IMR-90 (cell line): ENCODE measurements around the gene MMAB. TPM values are rescaled to one million over a fixed set of nuclear protein-coding genes. Genes with fewer than 3 reads are reported as not detected.
A peak's percentile ranks its signal among the peaks of the same experiment; 100 is the strongest.

Source experiments
- ATAC-seq: fragments of 200-7000 bp; cut with Tn5 transposase; 2 replicates; pipeline ENCODE4 v1.9.1; 2020; ENCODE audit warnings: low read depth, mild to moderate bottlenecking, moderate library complexity
- BruUV-seq: library from RNA; stranded (reverse); fragments of 400-500 nt; replicated peaks from 2 replicates; lab custom pipeline; 2021; lab: Mats Ljungman, UMichigan
- CTCF ChIA-PET: fragments of 300-600 bp; formaldehyde crosslinking; extraction: SDS; loops from one replicate; lab custom pipeline; 2021; ENCODE audit warnings: antibody characterized with exemption; lab: Yijun Ruan, JAX
- POLR2A ChIA-PET: fragments of 300-600 bp; sonication (Branson Sonifier 250); formaldehyde crosslinking; loops from one replicate; lab custom pipeline; 2022; ENCODE audit warnings: antibody characterized with exemption; ENCODE audit not compliant: unreplicated experiment; lab: Charles Lee
- DNase-seq: peaks from one replicate; pipeline ENCODE4 v3.0.0; 2013
- H2AFZ ChIP-seq: replicated peaks from 2 replicates; pipeline ENCODE3; 2013; ENCODE audit warnings: low read length, mild to moderate bottlenecking; ENCODE audit not compliant: poor library complexity
- H2AK5ac ChIP-seq: 2 replicates; pipeline ENCODE4 v1.6.1; 2013; ENCODE audit warnings: low read depth, low read length, inconsistent platforms
- H2AK9ac ChIP-seq: replicated peaks from 2 replicates; pipeline ENCODE3; 2013; ENCODE audit warnings: mild to moderate bottlenecking, low read depth, low read length, moderate library complexity; ENCODE audit not compliant: poor library complexity
- H2BK120ac ChIP-seq: 2 replicates; pipeline ENCODE4 v1.6.1; 2013; ENCODE audit warnings: low read depth, low read length, inconsistent platforms
- H2BK15ac ChIP-seq: 3 replicates; pipeline ENCODE4 v1.6.1; 2013; ENCODE audit warnings: low read depth, low read length, inconsistent platforms
- H2BK20ac ChIP-seq: 2 replicates; pipeline ENCODE4 v1.6.1; 2013; ENCODE audit warnings: low read depth, mild to moderate bottlenecking, inconsistent platforms, low read length, moderate library complexity
- H2BK5ac ChIP-seq: 2 replicates; pipeline ENCODE4 v1.6.1; 2013; ENCODE audit warnings: mild to moderate bottlenecking, low read depth, low read length, inconsistent platforms; ENCODE audit not compliant: poor library complexity, severe bottlenecking
- H3K14ac ChIP-seq: replicated peaks from 2 replicates; pipeline ENCODE4 v1.6.1; 2013; ENCODE audit warnings: low read depth, low read length, inconsistent platforms
- H3K18ac ChIP-seq: 2 replicates; pipeline ENCODE4 v1.6.1; 2013; ENCODE audit warnings: low read depth, low read length, control low read depth
- H3K23ac ChIP-seq: 2 replicates; pipeline ENCODE4 v1.6.1; 2013; ENCODE audit warnings: low read depth, low read length, inconsistent platforms
- H3K27ac ChIP-seq: 2 replicates; pipeline ENCODE4 v1.5.1; 2013; ENCODE audit warnings: mild to moderate bottlenecking, control low read depth, low read length; ENCODE audit not compliant: insufficient read depth
- H3K27me3 ChIP-seq: 2 replicates; pipeline ENCODE4 v1.6.1; 2013; ENCODE audit warnings: low read length; ENCODE audit not compliant: control insufficient read depth, insufficient read depth
- H3K36me3 ChIP-seq: 2 replicates; pipeline ENCODE4 v1.6.1; 2013; ENCODE audit warnings: low read length, mixed read lengths; ENCODE audit not compliant: control insufficient read depth, insufficient read depth
- H3K4ac ChIP-seq: 2 replicates; pipeline ENCODE4 v1.6.1; 2013; ENCODE audit warnings: low read depth, low read length, inconsistent platforms
- H3K4me1 ChIP-seq: 2 replicates; pipeline ENCODE4 v1.6.1; 2013; ENCODE audit warnings: low read length, mixed read lengths; ENCODE audit not compliant: control insufficient read depth, insufficient read depth
- H3K4me2 ChIP-seq: 2 replicates; pipeline ENCODE4 v1.6.1; 2013; ENCODE audit warnings: low read depth, mild to moderate bottlenecking, control low read depth, low read length, moderate library complexity
- H3K4me3 ChIP-seq: 2 replicates; pipeline ENCODE4 v1.5.1; 2013; ENCODE audit warnings: low read depth, mild to moderate bottlenecking, control low read depth, low read length, moderate library complexity; ENCODE audit not compliant: insufficient read depth
- H3K56ac ChIP-seq: 2 replicates; pipeline ENCODE4 v1.6.1; 2013; ENCODE audit warnings: low read length, inconsistent platforms; ENCODE audit not compliant: insufficient read depth; ENCODE audit errors: extremely low read depth
- H3K79me1 ChIP-seq, 2 experiments: 2 replicates each; pipeline ENCODE4 v1.6.1; 2013; ENCODE audit warnings: low read length in 2 of 2, inconsistent platforms in 1 of 2, low read depth in 1 of 2
- H3K9ac ChIP-seq: 2 replicates; pipeline ENCODE4 v1.6.1; 2013; ENCODE audit warnings: low read depth, low read length, control low read depth
- H3K9me1 ChIP-seq: 2 replicates; pipeline ENCODE4 v1.6.1; 2013; ENCODE audit warnings: low read length, inconsistent platforms; ENCODE audit not compliant: insufficient read depth
- H3K9me3 ChIP-seq: 2 replicates; pipeline ENCODE4 v1.6.1; 2013; ENCODE audit warnings: low read length; ENCODE audit not compliant: control insufficient read depth, insufficient read depth
- H4K20me1 ChIP-seq: 2 replicates; pipeline ENCODE4 v1.6.1; 2013; ENCODE audit warnings: low read length, inconsistent platforms; ENCODE audit not compliant: insufficient read depth
- H4K5ac ChIP-seq: 2 replicates; pipeline ENCODE4 v1.6.1; 2013; ENCODE audit warnings: mild to moderate bottlenecking, low read depth, low read length, control low read depth
- H4K8ac ChIP-seq, 2 experiments: 2 replicates each; pipeline ENCODE4 v1.6.1; 2013; ENCODE audit warnings: low read depth in 2 of 2, low read length in 2 of 2, control low read depth in 1 of 2, inconsistent platforms in 1 of 2
- H4K91ac ChIP-seq: 2 replicates; pipeline ENCODE4 v1.6.1; 2013; ENCODE audit warnings: low read depth, low read length, inconsistent platforms; ENCODE audit not compliant: insufficient read depth
- BHLHE40 ChIP-seq: fragments of 150-350 bp; IDR thresholded peaks from 2 replicates; pipeline ENCODE4 v1.6.1; 2016; ENCODE audit warnings: mild to moderate bottlenecking, low read depth, low read length
- CEBPB ChIP-seq: IDR thresholded peaks from 2 replicates; pipeline ENCODE4 v1.6.1; 2012; ENCODE audit warnings: low read depth, low read length, improper control_type of control experiment
- CHD1 ChIP-seq: IDR thresholded peaks from 2 replicates; pipeline ENCODE4 v1.6.1; 2012; ENCODE audit warnings: low read depth, low read length, improper control_type of control experiment
- FOS ChIP-seq: fragments of 150-350 bp; IDR thresholded peaks from 2 replicates; pipeline ENCODE4 v1.6.1; 2016; ENCODE audit warnings: low read depth, low read length
- MAFK ChIP-seq: IDR thresholded peaks from 2 replicates; pipeline ENCODE4 v1.6.1; 2012; ENCODE audit warnings: low read depth, low read length, improper control_type of control experiment
- MAZ ChIP-seq: IDR thresholded peaks from 2 replicates; pipeline ENCODE4 v1.6.1; 2012; ENCODE audit warnings: low read depth, mild to moderate bottlenecking, low read length, improper control_type of control experiment, moderate library complexity, borderline replicate concordance
- MXI1 ChIP-seq: IDR thresholded peaks from 2 replicates; pipeline ENCODE4 v1.6.1; 2012; ENCODE audit warnings: low read depth, mild to moderate bottlenecking, low read length, moderate library complexity, borderline replicate concordance
- NFE2L2 ChIP-seq: fragments of 150-350 bp; IDR thresholded peaks from 2 replicates; pipeline ENCODE4 v1.6.1; 2016; ENCODE audit warnings: low read depth, mild to moderate bottlenecking, low read length
- POLR2A ChIP-seq: IDR thresholded peaks from 2 replicates; pipeline ENCODE4 v1.6.1; 2012; ENCODE audit warnings: mild to moderate bottlenecking, low read depth, low read length
- RAD21 ChIP-seq: IDR thresholded peaks from 2 replicates; pipeline ENCODE4 v1.6.1; 2012; ENCODE audit warnings: low read length, improper control_type of control experiment
- RCOR1 ChIP-seq: IDR thresholded peaks from 2 replicates; pipeline ENCODE4 v1.6.1; 2012; ENCODE audit warnings: mild to moderate bottlenecking, low read length, improper control_type of control experiment; ENCODE audit not compliant: insufficient replicate concordance
- RFX5 ChIP-seq: IDR thresholded peaks from 2 replicates; pipeline ENCODE4 v1.8.0; 2012; ENCODE audit warnings: low read depth, mild to moderate bottlenecking, low read length, moderate library complexity
- SMC3 ChIP-seq: fragments of 150-350 bp; IDR thresholded peaks from 2 replicates; pipeline ENCODE4 v1.6.1; 2016; ENCODE audit warnings: low read depth, mild to moderate bottlenecking, antibody characterized with exemption, low read length, moderate library complexity
- WGBS, 2 experiments: methylation state at CpG; one replicate each; pipeline versions ENCODE4 v1.1.5 to v1.1.7; 2013; ENCODE audit warnings: missing lambda C conversion rate in 2 of 2; ENCODE audit not compliant: insufficient read length in 1 of 2; ENCODE audit errors: extremely low coverage in 2 of 2; 5-methylcytosine and 5-hydroxymethylcytosine counted together
- dilution Hi-C: fragments of 300-500 bp; cut with HindIII; formaldehyde crosslinking; loops from one replicate; pipeline ENCODE4 v1.14.3; 2018; ENCODE audit warnings: low sequenced_read_pairs; ENCODE audit not compliant: unreplicated experiment
- in situ Hi-C: fragments of 300-500 bp; cut with MboI; formaldehyde crosslinking; loops from 3 replicates; pipeline ENCODE4 v1.14.3; 2019; ENCODE audit warnings: low sequenced_read_pairs, inconsistent platforms, mixed read lengths
- intact Hi-C: fragments of 100-400 bp; cut with micrococcal nuclease; formaldehyde crosslinking; loops from 2 replicates; pipeline ENCODE4 v1.10.0; 2022
- polyA plus RNA-seq, 3 experiments: library from polyadenylated mRNA; depleted of rRNA; stranded (reverse); fragments of >200 nt; gene quantifications; 2 replicates each; pipeline ENCODE4 v1.2.3, GENCODE V29; 2012; ENCODE audit warnings: low replicate concordance in 1 of 3
- total RNA-seq: library from RNA; depleted of rRNA; stranded (reverse); fragments of >200 nt; gene quantifications from 2 replicates; pipeline ENCODE4 v1.2.3, GENCODE V29; 2012
- TF ChIP-seq, protein P1 (sequence below): fragments of 150-350 bp; IDR thresholded peaks from 2 replicates; pipeline ENCODE4 v1.6.1; 2017; ENCODE audit warnings: mild to moderate bottlenecking, antibody characterized with exemption, low read length, low read depth
- TF ChIP-seq, protein P2 (sequence below): fragments of 150-350 bp; IDR thresholded peaks from 2 replicates; pipeline ENCODE4 v1.6.1; 2016; ENCODE audit warnings: low read depth, mild to moderate bottlenecking, low read length, moderate library complexity, borderline replicate concordance
- TF ChIP-seq, protein P3 (sequence below): conservative IDR thresholded peaks from 2 replicates; pipeline ENCODE4 v1.5.1; 2012; ENCODE audit warnings: mild to moderate bottlenecking, low read depth, low read length, improper control_type of control experiment

Gene MMAB
- total and polyA plus RNA-seq, 2 of the 4 experiments (the other 2 are of a cell fraction) = 16.5 to 16.9 TPM

DNA sequence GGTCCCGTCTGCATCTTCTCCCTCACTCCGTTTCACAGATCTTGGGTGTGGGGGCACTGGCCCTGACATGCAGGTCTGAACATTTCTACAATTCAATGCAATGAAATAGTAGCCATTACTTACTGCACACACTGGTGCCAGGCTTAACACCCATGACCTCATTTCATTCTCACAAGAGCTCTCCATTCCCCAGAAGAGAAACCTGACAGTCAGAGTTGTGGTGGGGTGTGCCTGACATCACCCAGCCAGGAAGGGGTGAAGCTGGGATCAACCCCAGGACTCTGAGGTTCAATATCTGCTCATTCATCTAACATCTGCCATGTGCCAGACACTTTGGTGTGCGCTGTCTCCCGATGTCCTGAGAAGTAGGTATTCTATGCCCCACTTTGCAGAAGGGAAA lies 35.0 kb upstream of the MMAB start:
- no TSS peak for BruUV-seq
- Histone ChIP-seq H3K9me1 (no peaks in the 10 kb centered on the region), H3K4me3 (no peak overlapping the region), H3K4ac (no peak overlapping the region), H3K27me3 (peaks cover 63% of the 10 kb centered on the region), H2AK9ac (no peak overlapping the region), H3K27ac (no peak overlapping the region), H4K5ac (no peak overlapping the region), H3K4me2 (no peak overlapping the region), H3K18ac (no peak overlapping the region), H3K4me1 (no peaks in the 10 kb centered on the region), H2BK20ac (no peak overlapping the region), H2AFZ (peak overlapping the region; percentile 23), H2BK5ac (no peak overlapping the region), H3K14ac (no peak overlapping the region), H2BK120ac (no peak overlapping the region), H4K8ac (no peak overlapping the region), H4K91ac (no peak overlapping the region), H2BK15ac (no peak overlapping the region), H3K9ac (no peak overlapping the region), H3K9me3 (no peaks in the 10 kb centered on the region; the same call in 1 of the 2 replicates), H3K36me3 (no peaks in the 10 kb centered on the region), H3K23ac (no peak overlapping the region), H4K20me1 (no peaks in the 10 kb centered on the region), H2AK5ac (no peak overlapping the region), H3K79me1 (no peaks in the 10 kb centered on the region), H3K56ac (no peak overlapping the region)
- ATAC-seq (no peak), DNase-seq (no peak)
- dilution Hi-C loops (no loop called here), intact Hi-C loops (no loop called here), in situ Hi-C loops (no loop called here)
- POLR2A ChIA-PET = no interaction called here
- WGBS, 2 experiments = no CpG with 5 or more reads among the region's 4 CpGs
- TF ChIP-seq RCOR1 = no peak
- TF ChIP-seq, protein P1, sequence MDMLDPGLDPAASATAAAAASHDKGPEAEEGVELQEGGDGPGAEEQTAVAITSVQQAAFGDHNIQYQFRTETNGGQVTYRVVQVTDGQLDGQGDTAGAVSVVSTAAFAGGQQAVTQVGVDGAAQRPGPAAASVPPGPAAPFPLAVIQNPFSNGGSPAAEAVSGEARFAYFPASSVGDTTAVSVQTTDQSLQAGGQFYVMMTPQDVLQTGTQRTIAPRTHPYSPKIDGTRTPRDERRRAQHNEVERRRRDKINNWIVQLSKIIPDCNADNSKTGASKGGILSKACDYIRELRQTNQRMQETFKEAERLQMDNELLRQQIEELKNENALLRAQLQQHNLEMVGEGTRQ = no peak
- no peak for TF ChIP-seq MAZ
- no peak for TF ChIP-seq BHLHE40
- no peak for TF ChIP-seq NFE2L2
- TF ChIP-seq MXI1 = no peak
- no peak for TF ChIP-seq CEBPB
- no peak for TF ChIP-seq POLR2A
- TF ChIP-seq, protein P2, sequence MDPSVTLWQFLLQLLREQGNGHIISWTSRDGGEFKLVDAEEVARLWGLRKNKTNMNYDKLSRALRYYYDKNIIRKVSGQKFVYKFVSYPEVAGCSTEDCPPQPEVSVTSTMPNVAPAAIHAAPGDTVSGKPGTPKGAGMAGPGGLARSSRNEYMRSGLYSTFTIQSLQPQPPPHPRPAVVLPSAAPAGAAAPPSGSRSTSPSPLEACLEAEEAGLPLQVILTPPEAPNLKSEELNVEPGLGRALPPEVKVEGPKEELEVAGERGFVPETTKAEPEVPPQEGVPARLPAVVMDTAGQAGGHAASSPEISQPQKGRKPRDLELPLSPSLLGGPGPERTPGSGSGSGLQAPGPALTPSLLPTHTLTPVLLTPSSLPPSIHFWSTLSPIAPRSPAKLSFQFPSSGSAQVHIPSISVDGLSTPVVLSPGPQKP = no peak
- TF ChIP-seq CHD1 = no peak
- no peak for TF ChIP-seq RAD21
- TF ChIP-seq, protein P3, sequence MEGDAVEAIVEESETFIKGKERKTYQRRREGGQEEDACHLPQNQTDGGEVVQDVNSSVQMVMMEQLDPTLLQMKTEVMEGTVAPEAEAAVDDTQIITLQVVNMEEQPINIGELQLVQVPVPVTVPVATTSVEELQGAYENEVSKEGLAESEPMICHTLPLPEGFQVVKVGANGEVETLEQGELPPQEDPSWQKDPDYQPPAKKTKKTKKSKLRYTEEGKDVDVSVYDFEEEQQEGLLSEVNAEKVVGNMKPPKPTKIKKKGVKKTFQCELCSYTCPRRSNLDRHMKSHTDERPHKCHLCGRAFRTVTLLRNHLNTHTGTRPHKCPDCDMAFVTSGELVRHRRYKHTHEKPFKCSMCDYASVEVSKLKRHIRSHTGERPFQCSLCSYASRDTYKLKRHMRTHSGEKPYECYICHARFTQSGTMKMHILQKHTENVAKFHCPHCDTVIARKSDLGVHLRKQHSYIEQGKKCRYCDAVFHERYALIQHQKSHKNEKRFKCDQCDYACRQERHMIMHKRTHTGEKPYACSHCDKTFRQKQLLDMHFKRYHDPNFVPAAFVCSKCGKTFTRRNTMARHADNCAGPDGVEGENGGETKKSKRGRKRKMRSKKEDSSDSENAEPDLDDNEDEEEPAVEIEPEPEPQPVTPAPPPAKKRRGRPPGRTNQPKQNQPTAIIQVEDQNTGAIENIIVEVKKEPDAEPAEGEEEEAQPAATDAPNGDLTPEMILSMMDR = no peak
- no peak for TF ChIP-seq MAFK
- no peak for TF ChIP-seq FOS
- TF ChIP-seq RFX5 = no peak
- TF ChIP-seq SMC3 = no peak
- CTCF ChIA-PET = no interaction called here
